Thyroid gland (tissue), 4 donors: ENCODE measurements around the gene GARNL3. TPM values are rescaled to one million over a fixed set of nuclear protein-coding genes. Genes with fewer than 3 reads are reported as not detected.

Experiments
- DNase-seq, 2 donors: peaks; one replicate each; pipeline ENCODE4 v3.0.0-alpha.2; 2019
- H3K27ac ChIP-seq, 3 donors: fragments of 200-600 bp; sonication (generic); 1 replicate in 2 of 3; 2 replicates in 1 of 3; pipeline ENCODE4 v1.5.1; 2016 to 2019; ENCODE audit warnings: mild to moderate bottlenecking in 1 of 3, moderate library complexity in 1 of 3
- H3K27me3 ChIP-seq: fragments of 200-600 bp; sonication (generic); one replicate; pipeline ENCODE4 v1.5.1; 2019
- H3K36me3 ChIP-seq, 2 donors: fragments of 200-600 bp; sonication (generic); one replicate each; pipeline ENCODE4 v1.5.1; 2016 to 2019
- H3K4me1 ChIP-seq, 2 donors: fragments of 200-600 bp; sonication (generic); one replicate each; pipeline ENCODE4 v1.5.1; 2017 to 2019
- H3K4me3 ChIP-seq, 3 donors: fragments of 200-600 bp; sonication (generic); replicated peaks in 1 of 3; 1 replicate in 2 of 3; 2 replicates in 1 of 3; pipeline ENCODE4 v1.5.1; 2016; ENCODE audit warnings: mild to moderate bottlenecking in 1 of 3
- H3K9me3 ChIP-seq: fragments of 200-600 bp; sonication (generic); one replicate; pipeline ENCODE4 v1.5.1; 2017
- POLR2A ChIP-seq, 2 donors: fragments of 450-650 bp; IDR thresholded peaks; one replicate each; pipeline ENCODE4 v1.6.1; 2017; ENCODE audit warnings: antibody characterized with exemption in 2 of 2, mild to moderate bottlenecking in 2 of 2, moderate library complexity in 1 of 2
- WGBS, 2 donors: methylation state at CpG; one replicate each; pipeline ENCODE4 v1.1.5; 2017; 5-methylcytosine and 5-hydroxymethylcytosine counted together
- intact Hi-C: fragments of 100-400 bp; cut with DNase I; formaldehyde crosslinking; loops from one replicate; pipeline ENCODE4 v1.15.1; 2023
- total RNA-seq, 4 donors: library from RNA; depleted of rRNA; stranded (reverse); fragments of >200 nt; gene quantifications; one replicate each; pipeline ENCODE4 v1.2.3, GENCODE V29; 2016
- TF ChIP-seq, protein P1 (sequence below), 6 experiments: fragments of 200-600 bp in 3 of 6; fragments of 450-650 bp in 3 of 6; sonication (generic) in 3 of 6; IDR thresholded peaks; one replicate each; pipeline ENCODE4 v1.5.1; 2016 to 2019; ENCODE audit warnings: antibody characterized with exemption in 6 of 6, mild to moderate bottlenecking in 2 of 6, inconsistent platforms in 1 of 6, moderate library complexity in 1 of 6

Gene GARNL3
- total RNA-seq, 4 donors from 2014 or later: 14.6 to 49.1 (median 20.1) TPM

DNA sequence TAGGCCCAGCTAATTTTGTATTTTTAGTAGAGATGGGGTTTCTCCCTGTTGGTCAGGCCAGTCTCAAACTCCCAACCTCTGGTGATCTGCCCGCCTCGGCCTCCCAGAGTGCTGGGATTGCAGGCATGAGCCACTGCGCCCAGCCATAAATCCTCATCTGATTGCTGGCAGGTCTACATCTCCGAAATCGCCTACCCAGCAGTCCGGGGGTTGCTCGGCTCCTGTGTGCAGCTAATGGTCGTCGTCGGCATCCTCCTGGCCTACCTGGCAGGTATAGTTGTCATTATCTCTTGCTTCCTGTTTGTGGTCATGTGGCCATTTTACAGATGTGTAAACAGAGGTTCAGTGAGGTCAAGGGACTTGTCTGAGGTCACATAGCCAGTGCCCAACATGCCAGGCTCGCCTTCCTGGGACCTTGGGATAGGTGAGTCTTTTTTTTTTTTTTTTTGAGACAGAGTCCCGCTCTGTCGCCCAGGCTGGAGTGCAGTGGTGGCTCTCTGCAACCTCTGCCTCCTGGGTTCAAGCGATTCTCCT lies 135.2 kb downstream of the GARNL3 start:
- WGBS, 2 donors: 95% methylated on average over 13 of the region's 14 CpGs
- Histone ChIP-seq H3K4me3 (no peak overlapping the region), H3K27ac (no peak overlapping the region), H3K36me3 (peaks cover 0 to 11% of the 10 kb centered on the region in 2 donors), H3K4me1 (peaks cover 6 to 14% of the 10 kb centered on the region in 2 donors), H3K27me3 (no peaks in the 10 kb centered on the region), H3K9me3 (no peaks in the 10 kb centered on the region)
- intact Hi-C loops: loop anchor here (5.0 to 10.0 kb wide), 3 partner anchors 88 to 178 kb away; no protein-coding TSS in a partner anchor
- TF ChIP-seq POLR2A (IDR thresholded peaks at IDR 0.05): no peak
- TF ChIP-seq, protein P1, sequence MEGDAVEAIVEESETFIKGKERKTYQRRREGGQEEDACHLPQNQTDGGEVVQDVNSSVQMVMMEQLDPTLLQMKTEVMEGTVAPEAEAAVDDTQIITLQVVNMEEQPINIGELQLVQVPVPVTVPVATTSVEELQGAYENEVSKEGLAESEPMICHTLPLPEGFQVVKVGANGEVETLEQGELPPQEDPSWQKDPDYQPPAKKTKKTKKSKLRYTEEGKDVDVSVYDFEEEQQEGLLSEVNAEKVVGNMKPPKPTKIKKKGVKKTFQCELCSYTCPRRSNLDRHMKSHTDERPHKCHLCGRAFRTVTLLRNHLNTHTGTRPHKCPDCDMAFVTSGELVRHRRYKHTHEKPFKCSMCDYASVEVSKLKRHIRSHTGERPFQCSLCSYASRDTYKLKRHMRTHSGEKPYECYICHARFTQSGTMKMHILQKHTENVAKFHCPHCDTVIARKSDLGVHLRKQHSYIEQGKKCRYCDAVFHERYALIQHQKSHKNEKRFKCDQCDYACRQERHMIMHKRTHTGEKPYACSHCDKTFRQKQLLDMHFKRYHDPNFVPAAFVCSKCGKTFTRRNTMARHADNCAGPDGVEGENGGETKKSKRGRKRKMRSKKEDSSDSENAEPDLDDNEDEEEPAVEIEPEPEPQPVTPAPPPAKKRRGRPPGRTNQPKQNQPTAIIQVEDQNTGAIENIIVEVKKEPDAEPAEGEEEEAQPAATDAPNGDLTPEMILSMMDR (IDR thresholded peaks at IDR 0.05): no peak
- DNase-seq: no peak

DNA sequence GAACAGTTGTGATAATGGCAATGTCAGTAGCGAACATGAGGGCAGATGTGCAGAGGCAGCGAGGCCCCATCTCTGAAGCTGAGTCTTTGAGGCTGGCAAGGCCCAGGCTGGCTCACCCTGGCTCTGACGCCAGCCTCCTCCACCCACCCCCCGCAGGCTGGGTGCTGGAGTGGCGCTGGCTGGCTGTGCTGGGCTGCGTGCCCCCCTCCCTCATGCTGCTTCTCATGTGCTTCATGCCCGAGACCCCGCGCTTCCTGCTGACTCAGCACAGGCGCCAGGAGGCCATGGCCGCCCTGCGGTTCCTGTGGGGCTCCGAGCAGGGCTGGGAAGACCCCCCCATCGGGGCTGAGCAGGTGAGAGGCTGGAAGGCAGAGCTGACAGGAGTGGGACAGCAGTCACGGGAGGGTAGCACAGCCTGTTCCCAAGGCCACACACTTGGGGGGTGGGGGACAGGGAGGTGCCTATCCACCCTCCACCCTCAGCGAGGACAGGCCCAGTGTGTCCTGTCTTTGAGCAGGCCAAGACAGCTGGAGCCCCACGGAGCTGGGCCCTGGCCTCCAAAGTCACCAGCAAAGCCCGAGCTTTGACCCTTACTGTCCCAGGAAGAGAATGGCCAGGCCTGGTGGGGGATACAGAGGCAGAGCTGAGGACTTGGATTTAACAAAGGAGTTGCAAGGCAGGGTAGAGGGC lies 138.0 kb downstream of the GARNL3 start:
- WGBS, 2 donors: 80 to 85% methylated on average over 4 to 13 of the region's 18 CpGs
- intact Hi-C loops: no loop called here

DNA sequence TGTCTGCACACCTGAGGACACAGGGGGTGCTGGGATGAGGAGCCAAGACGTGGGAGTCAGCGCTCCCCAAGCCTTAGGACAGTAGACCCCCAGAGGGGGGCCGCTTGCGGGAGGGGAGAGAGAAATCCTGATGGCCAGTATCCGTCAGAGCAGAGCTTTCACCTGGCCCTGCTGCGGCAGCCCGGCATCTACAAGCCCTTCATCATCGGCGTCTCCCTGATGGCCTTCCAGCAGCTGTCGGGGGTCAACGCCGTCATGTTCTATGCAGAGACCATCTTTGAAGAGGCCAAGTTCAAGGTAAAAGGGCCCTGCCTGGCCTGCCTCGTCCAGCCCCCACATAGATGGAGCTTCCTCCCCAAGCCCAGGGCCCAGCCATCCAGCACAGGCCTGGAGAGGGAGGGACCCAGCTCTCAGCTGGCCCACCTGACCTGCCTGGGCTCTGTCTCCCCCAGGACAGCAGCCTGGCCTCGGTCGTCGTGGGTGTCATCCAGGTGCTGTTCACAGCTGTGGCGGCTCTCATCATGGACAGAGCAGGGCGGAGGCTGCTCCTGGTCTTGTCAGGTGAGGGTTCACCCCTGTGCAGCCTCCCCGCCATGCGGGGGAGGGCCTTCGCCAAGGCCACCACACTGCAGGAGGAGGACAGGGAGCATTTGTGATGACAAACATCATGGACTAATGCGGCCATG lies 139.1 kb downstream of the GARNL3 start:
- Histone ChIP-seq H3K27me3 (no peaks in the 10 kb centered on the region), H3K27ac (no peak overlapping the region)

More for the DNA sequence above, 138.0 kb downstream of the GARNL3 start:
- Histone ChIP-seq H3K27me3 (no peaks in the 10 kb centered on the region), H3K4me3 (no peak overlapping the region), H3K36me3 (peaks cover 0 to 11% of the 10 kb centered on the region in 2 donors), H3K27ac (no peak overlapping the region), H3K4me1 (peaks cover 12 to 21% of the 10 kb centered on the region in 2 donors), H3K9me3 (no peaks in the 10 kb centered on the region)
- DNase-seq: no peak
- TF ChIP-seq, protein P1 (IDR thresholded peaks at IDR 0.05): no peak
- no peak for TF ChIP-seq POLR2A (IDR thresholded peaks at IDR 0.05)

DNA sequence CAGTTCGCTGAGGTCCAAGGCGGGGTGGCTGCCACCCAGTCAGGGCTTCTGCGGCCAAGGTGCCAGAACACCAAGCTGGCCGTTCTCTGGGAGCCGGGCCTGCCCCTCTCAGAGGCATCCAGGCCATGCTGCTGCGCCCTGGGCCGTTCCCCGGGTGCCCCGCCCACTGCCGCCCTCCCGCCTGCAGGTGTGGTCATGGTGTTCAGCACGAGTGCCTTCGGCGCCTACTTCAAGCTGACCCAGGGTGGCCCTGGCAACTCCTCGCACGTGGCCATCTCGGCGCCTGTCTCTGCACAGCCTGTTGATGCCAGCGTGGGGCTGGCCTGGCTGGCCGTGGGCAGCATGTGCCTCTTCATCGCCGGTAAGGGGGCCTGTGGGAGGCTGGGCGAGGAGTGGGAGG lies 140.1 kb downstream of the GARNL3 start:
- Histone ChIP-seq H3K4me3 (no peak overlapping the region), H3K9me3 (no peaks in the 10 kb centered on the region), H3K27me3 (no peaks in the 10 kb centered on the region), H3K4me1 (peaks cover 5 to 11% of the 10 kb centered on the region in 2 donors), H3K36me3 (peaks cover 0 to 11% of the 10 kb centered on the region in 2 donors), H3K27ac (no peak overlapping the region)
- TF ChIP-seq, protein P1 (IDR thresholded peaks at IDR 0.05): no peak
- TF ChIP-seq POLR2A (IDR thresholded peaks at IDR 0.05): no peak
- intact Hi-C loops: no loop called here
- WGBS, 2 donors: 93 to 95% methylated on average over 5 to 21 of the region's 23 CpGs
- DNase-seq: no peak

More for the DNA sequence above, 139.1 kb downstream of the GARNL3 start:
- Histone ChIP-seq H3K36me3 (peaks cover 0 to 11% of the 10 kb centered on the region in 2 donors), H3K9me3 (no peaks in the 10 kb centered on the region), H3K4me3 (no peak overlapping the region), H3K4me1 (peaks cover 5 to 14% of the 10 kb centered on the region in 2 donors)
- no peak for TF ChIP-seq POLR2A (IDR thresholded peaks at IDR 0.05)
- TF ChIP-seq, protein P1 (IDR thresholded peaks at IDR 0.05): no peak
- intact Hi-C loops: no loop called here
- WGBS, 2 donors: 90 to 96% methylated on average over 10 to 13 of the region's 22 CpGs
- no peak for DNase-seq
